Left lung (tissue), 10 donors: ENCODE results near the gene COL1A2. TPM values are rescaled to one million over a fixed set of nuclear protein-coding genes. Genes with fewer than 3 reads are reported as not detected.

Source experiments
- ATAC-seq: fragments of 200-7000 bp; cut with Tn5 transposase; one replicate; pipeline ENCODE4 v1.9.1; 2020; ENCODE audit warnings: moderate library complexity
- DNase-seq, 4 donors: peaks; one replicate each; pipeline ENCODE4 v3.0.0-alpha.2; 2013 to 2020
- H3K27ac ChIP-seq, 2 donors: fragments of 200-600 bp; sonication (generic) in 1 of 2; one replicate each; pipeline versions ENCODE4 v1.5.0 to v1.8.0; 2020 to 2021
- H3K27me3 ChIP-seq, 2 donors: fragments of 200-600 bp; sonication (generic) in 1 of 2; one replicate each; pipeline versions ENCODE4 v1.5.0 to v1.8.0; 2020 to 2021
- H3K36me3 ChIP-seq, 2 donors: fragments of 200-600 bp; sonication (generic) in 1 of 2; one replicate each; pipeline versions ENCODE4 v1.5.0 to v1.8.0; 2020 to 2021
- H3K4me1 ChIP-seq, 2 donors: fragments of 200-600 bp; one replicate each; pipeline ENCODE4 v1.8.0; 2021
- H3K4me3 ChIP-seq, 2 donors: fragments of 200-600 bp; sonication (generic) in 1 of 2; one replicate each; pipeline versions ENCODE4 v1.5.0 to v1.8.0; 2020 to 2021; ENCODE audit warnings: mild to moderate bottlenecking in 1 of 2
- H3K9me3 ChIP-seq, 2 donors: fragments of 200-600 bp; sonication (generic) in 1 of 2; one replicate each; pipeline versions ENCODE4 v1.5.0 to v1.8.0; 2020 to 2021
- intact Hi-C, 2 donors: fragments of 100-400 bp; cut with DNase I; formaldehyde crosslinking; loops; one replicate each; pipeline versions ENCODE4 v1.11.2 to v1.14.2; 2022
- polyA plus RNA-seq, 6 donors: library from polyadenylated mRNA; unstranded; fragments of 120-200 nt; gene quantifications; one replicate each; pipeline ENCODE4 v1.2.1, GENCODE V29; 2013; ENCODE audit not compliant: insufficient read length in 6 of 6
- total RNA-seq, 2 donors: library from RNA; stranded (reverse); fragmentation: NEBNext Ultra II Directional; extraction: Animal tissue kit (Norgen Biotek cat#: 25700); gene quantifications; one replicate each; pipeline ENCODE4 v1.2.1, GENCODE V29; 2021
- TF ChIP-seq, protein P1 (sequence below), 2 donors: fragments of 200-600 bp; sonication (generic) in 1 of 2; IDR thresholded peaks; one replicate each; pipeline versions ENCODE4 v1.5.0 to v1.8.0; 2021; ENCODE audit warnings: antibody characterized with exemption in 2 of 2
- donor health status: DM: no; HTN: yes; CAD: no.
- donor health status: DM: no; HTN: no; CAD: no.

The COL1A2 gene
- total and polyA plus RNA-seq, 8 donors = 859 to 3,050 (median 1,195) TPM

DNA sequence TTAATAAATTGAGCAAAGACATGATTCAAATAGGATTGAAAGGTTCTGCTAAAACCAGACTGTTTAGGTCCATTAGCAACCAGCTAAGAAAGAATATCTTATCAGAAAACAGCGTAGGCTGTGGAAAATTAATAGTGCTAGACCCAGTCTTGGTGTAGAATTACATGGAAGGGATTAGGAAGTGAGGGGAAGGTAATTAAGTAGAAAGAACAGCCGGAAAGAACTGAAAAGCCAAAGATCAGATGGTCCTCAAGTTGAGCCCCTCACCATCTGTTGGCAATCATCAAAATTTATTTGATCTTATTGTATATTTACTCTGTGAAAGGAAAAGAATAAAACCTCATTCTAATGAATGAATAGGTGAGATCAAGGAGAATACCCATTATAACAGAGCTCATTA lies 50.1 kb downstream of the COL1A2 start:
- ATAC-seq (no peak), DNase-seq (no peak)
- peaks cover 0 to 7% of the 10 kb centered on the region in 2 donors for H3K9me3 ChIP-seq
- no peaks in the 10 kb centered on the region for H3K36me3 ChIP-seq
- H3K4me3 ChIP-seq = no peak overlapping the region
- intact Hi-C loops = no loop called here
- TF ChIP-seq, protein P1, sequence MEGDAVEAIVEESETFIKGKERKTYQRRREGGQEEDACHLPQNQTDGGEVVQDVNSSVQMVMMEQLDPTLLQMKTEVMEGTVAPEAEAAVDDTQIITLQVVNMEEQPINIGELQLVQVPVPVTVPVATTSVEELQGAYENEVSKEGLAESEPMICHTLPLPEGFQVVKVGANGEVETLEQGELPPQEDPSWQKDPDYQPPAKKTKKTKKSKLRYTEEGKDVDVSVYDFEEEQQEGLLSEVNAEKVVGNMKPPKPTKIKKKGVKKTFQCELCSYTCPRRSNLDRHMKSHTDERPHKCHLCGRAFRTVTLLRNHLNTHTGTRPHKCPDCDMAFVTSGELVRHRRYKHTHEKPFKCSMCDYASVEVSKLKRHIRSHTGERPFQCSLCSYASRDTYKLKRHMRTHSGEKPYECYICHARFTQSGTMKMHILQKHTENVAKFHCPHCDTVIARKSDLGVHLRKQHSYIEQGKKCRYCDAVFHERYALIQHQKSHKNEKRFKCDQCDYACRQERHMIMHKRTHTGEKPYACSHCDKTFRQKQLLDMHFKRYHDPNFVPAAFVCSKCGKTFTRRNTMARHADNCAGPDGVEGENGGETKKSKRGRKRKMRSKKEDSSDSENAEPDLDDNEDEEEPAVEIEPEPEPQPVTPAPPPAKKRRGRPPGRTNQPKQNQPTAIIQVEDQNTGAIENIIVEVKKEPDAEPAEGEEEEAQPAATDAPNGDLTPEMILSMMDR (IDR thresholded peaks at IDR 0.05) = no peak
- no peaks in the 10 kb centered on the region for H3K27me3 ChIP-seq
- H3K27ac ChIP-seq = no peak overlapping the region
- H3K4me1 ChIP-seq = no peaks in the 10 kb centered on the region

DNA sequence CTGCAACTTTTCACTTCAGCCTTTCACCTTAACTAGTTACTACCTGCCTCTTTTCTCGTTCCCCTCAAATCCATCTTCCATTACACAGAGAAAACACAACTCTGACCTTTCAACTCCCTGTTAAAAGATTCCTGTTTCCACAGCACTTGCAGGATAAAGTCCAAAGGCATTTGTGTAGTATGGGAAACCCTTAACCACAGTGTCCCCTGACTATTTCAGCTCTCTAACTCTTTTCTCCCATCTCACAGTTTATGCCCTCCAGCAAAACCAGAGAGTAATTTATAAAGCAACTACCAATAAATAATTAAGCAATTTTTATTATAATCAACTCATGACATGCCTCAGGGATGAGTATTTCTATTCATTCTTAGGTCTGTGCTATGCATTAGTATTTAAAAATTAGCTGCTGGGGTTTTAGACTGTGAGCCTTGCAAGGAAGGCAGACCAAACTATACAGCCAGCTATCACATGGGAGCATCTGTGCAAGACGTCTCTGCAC lies 51.0 kb downstream of the COL1A2 start:
- no peak overlapping the region for H3K27ac ChIP-seq
- ATAC-seq = no peak

DNA sequence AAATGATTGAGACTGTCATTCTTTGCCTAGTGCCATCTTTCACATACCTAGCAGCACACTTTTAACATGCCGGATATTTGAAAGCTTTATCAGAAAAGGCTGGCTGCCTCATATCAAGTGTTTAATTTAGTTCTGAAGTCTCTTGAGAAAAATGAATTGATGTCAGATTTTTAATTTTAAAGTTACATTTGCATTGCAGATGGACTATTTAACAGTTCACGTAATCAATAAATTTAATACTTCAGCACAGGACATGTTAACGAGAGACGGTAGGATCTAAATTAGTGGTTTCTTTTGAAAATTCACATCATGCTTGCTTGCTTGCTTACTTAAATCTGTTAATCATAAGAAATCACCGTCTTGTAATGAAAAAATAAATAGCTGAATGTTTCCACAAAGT lies 51.6 kb downstream of the COL1A2 start:
- TF ChIP-seq, protein P1 (IDR thresholded peaks at IDR 0.05) = no peak
- no peak overlapping the region for H3K4me3 ChIP-seq
- DNase-seq (no peak), ATAC-seq (no peak)
- peaks cover 0 to 7% of the 10 kb centered on the region in 2 donors for H3K9me3 ChIP-seq
- no peaks in the 10 kb centered on the region for H3K36me3 ChIP-seq
- intact Hi-C loops = no loop called here
- H3K27ac ChIP-seq = no peak overlapping the region
- no peaks in the 10 kb centered on the region for H3K27me3 ChIP-seq
- no peaks in the 10 kb centered on the region for H3K4me1 ChIP-seq

More for the DNA sequence above, 51.0 kb downstream of the COL1A2 start:
- no peaks in the 10 kb centered on the region for H3K36me3 ChIP-seq
- no peak for DNase-seq
- no peak overlapping the region for H3K4me3 ChIP-seq
- TF ChIP-seq, protein P1 (IDR thresholded peaks at IDR 0.05) = no peak
- no peaks in the 10 kb centered on the region for H3K4me1 ChIP-seq
- H3K9me3 ChIP-seq = peaks cover 0 to 7% of the 10 kb centered on the region in 2 donors
- H3K27me3 ChIP-seq = no peaks in the 10 kb centered on the region
- intact Hi-C loops = no loop called here

DNA sequence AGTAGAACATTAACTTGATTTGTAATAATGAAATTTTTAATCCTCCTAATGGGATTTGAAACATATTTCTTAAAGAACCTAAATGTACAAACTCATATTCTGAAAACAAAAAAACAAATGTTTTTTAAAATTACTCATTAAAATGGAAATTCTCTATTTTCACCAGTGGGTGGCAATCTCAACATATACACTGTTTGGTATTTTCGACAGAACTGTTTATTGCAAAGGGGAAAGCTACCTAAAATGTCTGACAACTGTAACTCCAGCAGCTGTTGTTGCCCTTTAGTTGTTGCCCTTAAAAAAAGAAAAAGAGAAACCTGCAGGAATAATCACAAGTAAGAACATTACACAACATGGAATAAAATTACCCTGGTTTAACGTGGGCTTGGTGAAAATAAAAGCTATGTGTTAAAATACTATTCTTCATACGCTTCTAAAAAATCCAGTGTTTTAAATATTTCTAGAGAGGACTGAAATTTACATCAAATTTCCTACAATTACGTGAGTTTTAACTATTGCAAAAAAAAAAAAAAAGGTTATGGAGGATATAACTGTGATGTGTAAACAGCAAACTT lies 54.5 kb downstream of the COL1A2 start:
- intact Hi-C loops = no loop called here
- ATAC-seq (peak; percentile 67), DNase-seq (peak in 1 of 4 donors; percentile 34)
- H3K27ac ChIP-seq = no peak overlapping the region
- H3K27me3 ChIP-seq = no peaks in the 10 kb centered on the region
- no peaks in the 10 kb centered on the region for H3K36me3 ChIP-seq
- H3K4me3 ChIP-seq = no peak overlapping the region
- no peaks in the 10 kb centered on the region for H3K4me1 ChIP-seq
- peaks cover 0 to 7% of the 10 kb centered on the region in 2 donors for H3K9me3 ChIP-seq
- TF ChIP-seq, protein P1 (IDR thresholded peaks at IDR 0.05) = peak; percentile 12 to 68

DNA sequence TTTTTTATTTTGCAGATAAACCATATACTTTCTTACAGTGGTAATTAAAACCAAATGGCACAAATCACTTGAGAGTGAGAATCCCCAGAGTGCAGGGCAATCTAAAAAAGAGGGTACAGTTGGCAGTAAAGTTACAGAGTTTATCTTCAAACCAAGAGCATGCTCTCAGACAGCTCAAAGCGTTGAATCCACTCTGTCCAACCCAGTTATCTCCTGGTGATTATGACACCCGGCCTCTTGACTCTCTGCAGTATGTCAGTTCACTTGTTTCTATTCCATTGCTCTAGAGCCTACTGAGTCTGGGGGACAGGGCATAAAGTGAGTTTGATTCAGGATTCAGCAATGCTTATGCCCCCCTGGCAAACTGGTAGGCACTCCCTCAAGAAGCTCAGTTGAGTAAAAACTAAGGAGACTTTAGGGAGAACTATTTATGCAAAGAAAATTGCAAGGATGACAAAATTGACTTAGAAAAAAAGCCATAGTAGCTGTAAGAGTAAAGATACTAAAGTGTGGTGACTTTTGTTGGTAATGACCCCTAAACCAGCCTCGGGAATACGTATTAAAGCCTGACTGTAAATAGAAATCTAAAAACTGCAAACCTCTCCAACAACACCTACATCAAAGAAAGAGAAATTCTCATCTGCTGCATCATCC lies 55.5 kb downstream of the COL1A2 start:
- intact Hi-C loops = loop anchor here in 1 of 2 donors (10.0 kb wide), 1 partner anchor 1025 kb away; no protein-coding TSS in a partner anchor
- no peaks in the 10 kb centered on the region for H3K36me3 ChIP-seq
- DNase-seq = no peak
- H3K27me3 ChIP-seq = no peaks in the 10 kb centered on the region
- H3K27ac ChIP-seq = no peak overlapping the region
- peaks cover 0 to 7% of the 10 kb centered on the region in 2 donors for H3K9me3 ChIP-seq
- ATAC-seq = no peak
- no peaks in the 10 kb centered on the region for H3K4me1 ChIP-seq
- no peak overlapping the region for H3K4me3 ChIP-seq
- TF ChIP-seq, protein P1 (IDR thresholded peaks at IDR 0.05) = no peak
